HG03565 (cell line): Measurements from ENCODE around the gene TGFA.

ENCODE experiments used
- ATAC-seq: cut with Tn5 transposase; IDR thresholded peaks from one replicate; pipeline ENCODE4 v1.9.1; 2021; ENCODE audit warnings: mild to moderate bottlenecking, moderate library complexity; ENCODE audit not compliant: unreplicated experiment

Gene TGFA

GRCh38 chr2:70553584-70554337 is at the start of gene TGFA:
Gene TGFA (minus strand): TSS chr2:70553826. CDS start chr2:70553767, 59 bp downstream.
- ATAC-seq, result no peak

- no peak for ATAC-seq
Measured at GRCh38 chr2:70603066-70603465, 49.4 kb upstream of the TGFA start.

GRCh38 chr2:70598197-70598596 is 44.6 kb upstream of the TGFA start:
- ATAC-seq, result no peak

- ATAC-seq, result no peak
Measured at GRCh38 chr2:70596739-70597138, 43.1 kb upstream of the TGFA start.

- ATAC-seq, result no peak
Measured at GRCh38 chr2:70596293-70596692, 42.7 kb upstream of the TGFA start.

GRCh38 chr2:70583091-70583490 is 29.5 kb upstream of the TGFA start:
- no peak for ATAC-seq

GRCh38 chr2:70580352-70580751 is 26.7 kb upstream of the TGFA start:
- ATAC-seq, result no peak

GRCh38 chr2:70574618-70575017 is 21.0 kb upstream of the TGFA start:
- ATAC-seq, result no peak

- no peak for ATAC-seq
Measured at GRCh38 chr2:70574109-70574508, 20.5 kb upstream of the TGFA start.

- ATAC-seq, result no peak
Measured at GRCh38 chr2:70570041-70570661, 16.5 kb upstream of the TGFA start.

GRCh38 chr2:70569559-70569958 is 15.9 kb upstream of the TGFA start:
- ATAC-seq, result no peak

- no peak for ATAC-seq
Measured at GRCh38 chr2:70566906-70567305, 13.3 kb upstream of the TGFA start.

GRCh38 chr2:70566464-70566863 is 12.8 kb upstream of the TGFA start:
- ATAC-seq, result no peak

GRCh38 chr2:70565039-70565731 is 11.6 kb upstream of the TGFA start:
- no peak for ATAC-seq

GRCh38 chr2:70561893-70562292 is 8.3 kb upstream of the TGFA start:
- ATAC-seq, result no peak

GRCh38 chr2:70560442-70560841 is 6.8 kb upstream of the TGFA start:
- no peak for ATAC-seq

- no peak for ATAC-seq
Measured at GRCh38 chr2:70560040-70560439, 6.4 kb upstream of the TGFA start.

- no peak for ATAC-seq
Measured at GRCh38 chr2:70558195-70558808, 4.7 kb upstream of the TGFA start.

- ATAC-seq, result no peak
Measured at GRCh38 chr2:70557171-70557838, 3.7 kb upstream of the TGFA start.

GRCh38 chr2:70556608-70557007 is 3.0 kb upstream of the TGFA start:
- no peak for ATAC-seq

GRCh38 chr2:70554338-70554892 is 789 bp upstream of the TGFA start:
- ATAC-seq, result no peak
